HTERT RPE-1 (cell line): ENCODE data around the gene JAZF1.

Experiments used
- in situ Hi-C: fragments of 300-500 bp; cut with MboI; formaldehyde crosslinking; loops from 4 replicates; pipeline ENCODE4 v1.14.3; 2020; ENCODE audit warnings: low sequenced_read_pairs

Gene JAZF1

DNA sequence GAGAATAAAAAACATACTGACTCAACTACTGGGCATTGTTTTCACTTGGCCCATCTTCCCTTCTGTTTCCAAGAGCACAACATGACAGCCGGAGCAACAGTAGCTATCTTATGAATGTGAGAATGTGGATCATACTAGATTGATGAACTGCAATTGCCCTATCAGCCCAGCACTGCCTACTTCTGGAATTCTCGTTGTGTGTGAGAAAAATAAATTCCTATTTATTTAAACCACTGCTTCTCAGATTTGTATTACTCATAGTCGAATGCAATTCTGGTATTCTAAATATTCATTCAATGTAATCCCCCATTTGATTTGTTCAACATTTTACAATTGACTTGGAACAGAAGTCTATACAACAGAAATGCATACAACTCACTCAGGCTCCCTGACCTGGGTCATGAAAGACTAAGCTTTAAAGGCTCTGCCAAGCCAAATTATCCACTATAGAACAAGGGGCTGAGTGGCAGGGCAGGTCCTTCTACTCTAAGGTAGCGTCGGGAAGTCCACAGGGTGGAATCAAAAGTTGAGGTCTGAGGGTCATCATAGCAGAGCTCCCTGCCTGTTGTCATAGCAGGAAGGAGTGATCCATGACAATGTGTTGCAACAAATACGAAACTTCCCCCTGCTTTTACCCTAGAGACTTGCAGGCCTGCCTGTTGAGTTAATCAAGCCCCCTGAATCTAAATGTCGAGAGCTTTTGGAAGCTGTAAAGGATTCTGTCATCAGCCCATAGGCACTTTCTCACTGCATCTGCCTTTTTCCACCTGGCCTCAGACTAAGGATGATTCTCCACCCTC lies 12.4 kb upstream of the JAZF1 start:
- in situ Hi-C loops: no loop called here

DNA sequence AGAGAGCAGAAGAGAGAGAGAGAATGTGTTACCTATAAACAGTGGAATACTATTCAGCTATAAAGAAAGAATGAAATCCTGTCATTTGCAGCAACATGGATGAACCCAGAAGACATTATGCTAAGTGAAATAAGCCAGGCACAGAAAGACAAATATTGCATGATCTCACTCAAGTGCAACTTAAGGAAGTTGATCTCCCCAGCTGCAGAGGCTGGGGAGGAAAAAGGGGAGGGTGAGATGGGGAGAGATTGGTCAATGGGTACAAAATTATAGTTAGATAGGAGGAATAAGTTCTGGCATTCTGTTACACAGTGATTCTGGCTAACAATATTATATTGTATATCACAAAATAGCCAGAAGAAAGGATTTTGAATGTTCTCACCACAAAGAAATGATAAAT lies 11.2 kb upstream of the JAZF1 start:
- in situ Hi-C loops: no loop called here

DNA sequence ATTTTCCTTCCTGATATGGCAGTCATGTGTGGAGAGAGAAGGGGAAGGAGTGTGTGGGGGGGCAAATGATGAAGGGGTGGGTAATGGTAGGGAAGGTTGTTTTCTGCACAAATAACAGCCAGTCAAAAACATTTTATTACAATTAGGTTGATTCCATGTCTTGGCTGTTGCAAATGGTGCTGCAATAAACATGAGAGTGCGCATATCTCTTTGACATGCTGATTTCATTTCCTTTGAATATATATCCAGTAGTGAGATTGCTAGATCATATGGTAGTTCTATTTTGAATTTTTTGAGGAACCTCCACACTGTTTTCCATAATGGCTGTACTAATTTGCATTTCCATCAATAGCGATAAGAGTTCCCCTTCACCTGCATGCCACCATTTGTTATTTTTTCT lies 10.6 kb upstream of the JAZF1 start:
- in situ Hi-C loops: no loop called here

DNA sequence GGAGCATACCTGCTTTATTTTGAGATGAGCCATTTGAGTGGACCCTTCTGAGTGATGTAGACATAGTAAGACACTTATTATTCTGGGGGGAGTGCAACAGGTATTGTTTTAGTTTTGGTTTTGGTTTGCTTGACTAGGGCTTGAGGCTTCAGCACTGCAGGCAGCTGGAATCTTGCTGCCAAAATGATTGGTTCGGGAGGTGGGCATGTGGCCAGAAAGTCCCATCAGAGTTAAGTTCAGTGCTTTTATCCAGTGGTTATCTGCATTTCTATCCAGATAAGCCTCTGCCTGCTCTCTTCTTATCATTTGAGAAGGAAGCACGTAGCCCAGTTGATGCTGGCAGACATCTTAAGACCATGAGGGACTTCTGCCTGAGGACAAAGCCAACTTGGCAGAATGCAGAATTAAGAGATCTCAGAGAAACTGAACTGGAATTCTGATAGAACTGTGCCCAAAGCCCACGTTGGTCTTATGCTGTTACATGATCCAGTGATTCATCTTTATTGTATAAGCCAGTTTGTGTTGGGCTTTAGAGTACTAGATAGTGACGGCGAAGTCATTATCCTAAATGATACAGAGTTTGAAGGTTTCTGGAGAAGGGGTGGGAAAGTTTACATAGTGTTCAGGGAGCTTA lies 9.6 kb upstream of the JAZF1 start:
- in situ Hi-C loops: no loop called here

DNA sequence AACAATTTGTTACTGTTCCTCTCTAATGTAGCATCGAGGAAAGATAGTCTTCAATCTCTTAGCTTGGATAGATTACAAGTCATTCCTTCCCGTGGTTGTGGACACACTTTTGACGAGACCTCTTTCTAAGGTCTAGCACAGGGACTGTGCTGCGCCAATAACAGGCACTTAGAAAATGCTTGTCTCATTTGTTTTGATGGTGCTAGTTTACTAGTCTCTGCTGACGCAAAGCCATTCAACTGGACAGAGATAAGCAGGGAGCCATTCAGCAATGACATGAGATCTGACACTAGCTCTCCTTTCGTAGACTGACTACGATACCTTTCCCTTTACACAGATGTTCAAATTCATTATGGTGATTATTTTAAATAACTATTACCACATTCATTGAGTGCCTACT lies 6.4 kb upstream of the JAZF1 start:
- in situ Hi-C loops: no loop called here

DNA sequence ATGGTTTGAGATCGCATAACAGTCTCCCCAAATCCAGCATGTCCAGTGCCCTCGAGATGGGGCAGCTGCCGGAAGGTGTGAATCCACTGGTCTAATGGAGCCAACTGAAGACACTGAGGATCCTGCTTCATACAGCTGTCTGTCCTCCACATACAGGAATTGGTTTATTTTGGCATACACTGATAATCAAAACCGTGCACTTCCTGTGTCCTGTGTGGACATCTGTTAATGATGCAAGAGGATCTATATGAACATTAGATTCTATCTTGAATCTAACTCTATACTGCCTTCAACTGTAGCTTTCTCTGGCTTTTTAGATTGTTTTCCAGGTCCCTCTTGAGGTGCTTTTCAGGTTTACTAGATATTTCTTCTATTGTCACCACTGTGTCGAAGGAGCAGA lies 3.0 kb upstream of the JAZF1 start:
- in situ Hi-C loops: no loop called here

DNA sequence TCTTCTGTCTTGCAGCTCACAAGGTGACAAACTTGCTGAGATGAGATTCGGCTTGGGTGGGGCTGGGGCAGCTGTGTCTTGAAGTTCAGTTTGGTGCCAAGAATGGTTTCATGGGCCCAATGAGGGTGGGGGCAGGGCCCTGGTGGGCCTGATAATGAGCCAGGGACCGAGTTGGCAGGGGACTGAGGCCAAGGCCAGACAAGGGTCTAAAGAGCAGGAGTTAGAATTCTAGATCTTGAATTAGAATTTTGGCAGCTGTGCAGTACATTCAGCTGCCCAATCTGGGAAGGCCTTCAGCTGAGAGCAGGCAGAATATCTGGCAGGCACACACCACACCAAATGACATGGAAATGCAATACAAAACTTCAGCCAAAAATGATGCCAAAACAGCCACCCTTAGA lies 1.5 kb upstream of the JAZF1 start:
- in situ Hi-C loops: no loop called here

DNA sequence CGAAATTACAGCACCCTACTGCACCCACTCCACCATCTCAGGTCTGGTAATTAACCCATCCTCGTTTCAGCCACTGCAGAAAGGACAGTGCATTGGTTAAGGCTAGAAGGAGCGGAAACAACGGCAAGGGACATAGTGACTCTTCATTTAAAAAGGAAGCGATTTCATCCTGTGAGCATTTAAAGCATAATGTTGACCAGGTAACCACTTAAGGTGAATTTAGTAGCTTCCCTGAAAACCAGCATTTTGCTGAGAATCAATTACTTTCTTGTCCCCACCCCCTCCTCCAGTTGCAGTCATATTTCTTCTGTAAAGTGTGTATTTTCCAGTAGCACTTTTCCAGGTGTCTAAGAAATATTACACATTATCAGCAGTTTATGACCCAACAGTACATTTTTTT lies 821 bp upstream of the JAZF1 start:
- in situ Hi-C loops: no loop called here

DNA sequence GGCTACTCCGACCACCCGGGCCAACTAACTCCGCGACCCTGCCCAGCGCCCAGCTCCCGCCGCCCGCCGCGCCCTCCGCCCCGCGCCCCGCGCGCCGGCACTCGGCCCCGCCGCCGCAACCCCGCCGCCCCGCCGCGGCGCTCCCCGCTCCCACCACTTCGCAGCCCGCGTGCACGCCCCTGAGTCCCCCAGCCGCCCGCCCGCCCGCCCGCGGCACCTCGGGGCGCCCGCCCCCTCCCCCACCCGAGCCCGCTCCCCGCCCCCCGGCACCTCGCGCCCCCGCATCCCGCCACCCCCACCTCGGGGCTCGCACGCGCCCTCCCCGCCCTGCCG lies 598 bp downstream of the JAZF1 start:
- in situ Hi-C loops: no loop called here

DNA sequence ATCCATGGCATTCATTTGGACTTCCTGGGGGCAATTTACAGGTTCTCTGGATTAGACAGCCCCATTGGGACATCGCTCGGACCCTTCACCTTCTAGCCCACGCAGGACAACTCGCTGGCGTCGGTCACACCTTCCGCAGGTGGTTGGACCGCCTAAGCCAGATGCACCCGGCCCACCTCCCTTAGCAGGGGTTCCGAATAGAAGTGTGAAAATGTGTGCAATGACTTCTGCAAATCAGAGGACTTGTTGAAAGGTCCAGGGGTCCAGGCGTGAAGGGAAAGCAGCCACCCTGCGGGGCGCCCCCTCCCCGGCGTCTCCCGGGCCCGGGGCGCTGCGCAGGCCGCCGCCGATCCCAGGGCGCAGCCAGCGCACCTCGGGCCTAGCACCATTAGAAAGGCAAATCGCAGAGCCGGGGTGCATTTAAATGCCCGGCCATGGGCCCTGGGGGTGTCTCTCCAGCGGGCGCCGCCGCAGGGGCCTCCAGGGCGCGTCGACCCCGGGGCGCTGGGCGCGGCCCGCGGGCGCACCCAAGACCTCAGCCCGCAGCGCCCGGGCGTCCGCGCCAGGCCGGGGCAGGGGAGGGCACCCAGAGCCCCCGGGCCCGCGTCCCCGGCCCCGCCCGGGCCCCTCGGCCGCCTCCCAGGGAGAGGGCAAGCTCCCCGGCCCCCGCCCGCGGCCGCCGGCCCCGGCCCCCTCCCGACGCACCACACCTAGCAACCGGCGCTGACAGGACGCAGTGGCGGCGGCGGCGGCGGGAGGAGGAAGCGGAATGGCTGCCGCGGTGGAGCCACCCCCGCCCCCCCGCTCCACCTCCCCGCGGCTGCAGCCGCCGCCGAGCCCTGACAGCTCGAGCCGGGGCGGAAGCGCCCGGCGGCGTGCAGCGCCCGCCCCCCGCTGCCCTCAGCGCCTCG lies 1.2 kb downstream of the JAZF1 start:
- in situ Hi-C loops: no loop called here

DNA sequence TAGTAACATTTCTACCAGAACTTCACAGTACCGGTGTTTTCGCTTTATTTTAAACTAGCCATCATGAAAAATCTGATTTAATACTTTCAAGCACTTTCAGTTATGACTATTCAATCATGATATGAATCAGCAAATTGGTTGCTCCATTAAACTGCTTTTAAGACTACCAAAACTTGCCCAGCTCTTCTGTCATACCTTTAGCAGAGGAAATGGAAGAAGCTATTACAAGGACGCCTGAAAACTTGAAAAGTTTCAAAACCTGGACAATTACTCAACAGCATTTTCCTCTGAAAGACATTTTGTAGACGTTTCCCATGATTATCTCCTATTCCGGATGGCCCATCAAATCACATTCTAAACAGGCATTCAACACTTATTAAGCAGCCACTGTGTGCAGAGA lies 2.0 kb downstream of the JAZF1 start:
- in situ Hi-C loops: no loop called here

DNA sequence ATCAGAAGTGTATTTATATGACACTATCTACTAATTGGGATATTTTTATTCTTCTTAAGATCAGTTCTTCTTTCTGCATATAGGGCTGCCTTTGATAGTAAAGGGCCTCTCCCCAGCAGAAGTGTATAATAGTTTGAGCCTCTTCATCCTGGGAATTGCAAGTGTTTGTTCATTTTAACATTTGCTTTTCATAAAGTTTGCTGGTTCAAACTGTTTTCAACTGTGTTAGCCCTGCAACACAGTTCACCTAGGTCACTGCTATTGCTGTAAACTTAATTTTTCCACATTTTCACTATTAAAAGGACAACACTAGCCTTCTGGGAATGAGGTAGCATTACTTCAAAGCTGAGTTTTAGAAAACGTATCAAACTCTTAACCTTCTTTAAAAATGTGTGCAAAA lies 2.8 kb downstream of the JAZF1 start:
- in situ Hi-C loops: no loop called here

DNA sequence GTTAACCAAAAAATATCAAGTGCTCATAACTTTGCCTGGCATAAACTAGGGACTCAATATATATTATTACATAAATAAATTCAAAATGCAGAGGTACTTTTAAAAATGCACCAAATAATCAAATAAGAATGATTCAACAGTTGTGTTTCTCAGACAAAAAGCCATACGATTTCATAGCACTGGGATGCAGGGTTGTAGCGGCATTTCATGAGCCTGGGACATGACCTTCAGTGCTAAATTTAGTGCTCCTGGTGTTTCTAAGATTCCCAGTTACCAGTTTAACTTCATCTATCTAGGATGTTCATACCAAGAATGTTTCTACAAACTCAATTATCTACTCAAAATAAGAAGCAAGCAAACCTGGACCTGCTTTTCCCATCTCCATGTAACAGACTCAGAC lies 4.0 kb downstream of the JAZF1 start:
- in situ Hi-C loops: no loop called here

DNA sequence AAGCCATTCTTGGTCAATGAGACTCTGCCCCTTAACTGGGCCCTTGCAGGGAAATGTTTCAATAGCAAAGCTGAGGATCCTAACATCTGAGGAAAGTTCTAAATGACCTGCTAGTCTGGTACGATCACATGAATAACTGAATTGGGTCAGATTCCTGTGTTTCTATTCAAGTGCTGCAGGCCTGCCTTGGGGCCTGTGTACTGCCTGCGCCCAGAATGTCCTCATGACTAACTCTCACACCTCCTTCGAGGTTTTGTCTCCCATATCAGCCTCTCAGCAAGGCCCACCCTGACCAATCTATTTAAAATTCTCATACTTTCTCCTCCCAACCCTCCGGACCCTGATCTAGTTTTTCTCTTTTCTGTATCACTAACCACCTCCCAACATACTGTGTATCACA lies 4.4 kb downstream of the JAZF1 start:
- in situ Hi-C loops: no loop called here

DNA sequence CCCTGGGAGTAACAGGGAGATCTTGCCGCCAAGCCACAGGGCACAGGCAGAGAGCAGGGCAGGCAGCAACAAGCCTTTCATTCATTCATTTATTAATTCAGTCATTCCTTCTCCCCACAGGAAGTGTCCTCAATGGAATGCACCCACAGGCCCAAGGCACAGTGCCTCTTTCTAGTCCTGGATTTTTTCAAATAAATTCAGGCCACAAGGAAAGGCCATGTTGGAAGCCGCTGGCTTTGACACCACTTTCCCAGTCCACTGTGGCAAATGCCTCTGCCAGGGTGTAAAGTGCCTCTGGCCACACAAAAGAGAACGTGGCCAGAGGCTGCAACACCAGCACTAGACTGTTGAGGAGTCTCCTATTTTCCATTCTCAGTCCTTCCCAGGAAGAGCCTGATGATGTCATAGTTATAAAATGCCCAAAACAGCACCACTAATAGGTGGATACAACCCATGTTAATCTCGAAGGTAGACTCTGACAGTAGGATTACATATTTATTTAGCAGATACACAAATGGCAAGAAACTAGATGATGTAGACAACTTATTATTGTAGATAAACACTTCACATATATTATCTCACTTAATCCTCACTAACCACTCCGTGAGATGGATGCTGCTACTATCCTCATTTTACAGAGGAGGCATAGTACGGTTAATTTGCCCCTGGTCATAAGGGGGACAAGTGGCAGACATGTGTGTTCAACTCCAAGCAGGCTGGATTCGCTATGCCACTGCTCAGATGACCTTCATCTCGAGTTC lies 5.5 kb downstream of the JAZF1 start:
- in situ Hi-C loops: no loop called here

DNA sequence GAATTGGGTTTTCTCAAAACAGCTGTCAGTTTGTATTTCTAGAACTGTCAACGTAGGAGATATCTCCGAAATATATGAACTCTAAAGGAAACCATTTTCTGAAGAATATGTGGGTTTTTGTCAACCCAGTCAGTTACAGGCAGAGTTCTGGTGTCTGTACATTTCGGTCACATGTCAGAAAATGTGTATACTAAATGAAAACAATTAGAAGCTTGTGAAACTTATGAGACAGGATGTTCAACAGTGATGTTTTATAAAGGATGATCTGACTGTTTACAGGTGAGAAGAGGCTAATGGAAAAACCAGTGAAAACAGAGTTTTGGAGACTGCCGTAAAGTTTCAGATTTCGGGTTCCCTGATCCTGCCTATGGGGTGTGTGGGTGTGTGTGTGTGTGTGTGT lies 6.2 kb downstream of the JAZF1 start:
- in situ Hi-C loops: no loop called here

DNA sequence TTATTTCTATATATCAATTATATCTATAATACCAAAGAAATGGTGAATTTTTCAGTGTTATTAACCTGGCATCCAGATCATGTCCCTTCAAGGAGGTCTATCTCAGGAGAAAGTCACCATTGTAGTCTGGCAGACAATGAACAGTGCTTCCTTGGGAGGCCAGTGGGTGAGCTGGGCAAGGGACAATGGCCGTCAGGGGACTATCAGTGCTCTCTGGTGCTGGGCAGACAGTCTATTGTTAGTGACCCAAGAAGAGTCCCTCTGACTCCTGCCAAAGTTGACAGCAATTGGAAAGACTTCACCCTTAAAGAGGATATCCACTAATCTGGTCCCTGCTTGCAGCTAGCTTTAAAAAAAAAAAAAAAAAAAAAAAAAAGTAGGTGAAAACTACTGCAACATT lies 7.1 kb downstream of the JAZF1 start:
- in situ Hi-C loops: no loop called here

DNA sequence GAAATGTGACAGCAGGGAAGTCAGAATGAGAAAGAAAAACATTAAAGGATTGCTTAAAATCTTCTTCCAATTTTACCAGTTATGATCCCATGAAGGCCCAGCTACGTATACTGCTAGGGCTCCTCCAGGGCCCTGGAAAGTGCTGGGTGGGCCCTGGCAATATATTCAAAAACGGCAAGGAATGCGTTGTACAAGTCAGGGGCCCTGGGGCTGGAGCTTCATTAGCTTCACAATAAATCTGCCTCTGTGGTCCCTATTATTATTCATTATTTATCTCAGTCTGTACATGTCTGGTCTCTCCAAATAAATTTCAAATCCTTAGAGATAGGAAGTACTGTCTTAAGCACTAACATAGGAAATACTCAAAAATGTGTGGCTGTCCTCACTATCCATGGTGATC lies 7.6 kb downstream of the JAZF1 start:
- in situ Hi-C loops: no loop called here

DNA sequence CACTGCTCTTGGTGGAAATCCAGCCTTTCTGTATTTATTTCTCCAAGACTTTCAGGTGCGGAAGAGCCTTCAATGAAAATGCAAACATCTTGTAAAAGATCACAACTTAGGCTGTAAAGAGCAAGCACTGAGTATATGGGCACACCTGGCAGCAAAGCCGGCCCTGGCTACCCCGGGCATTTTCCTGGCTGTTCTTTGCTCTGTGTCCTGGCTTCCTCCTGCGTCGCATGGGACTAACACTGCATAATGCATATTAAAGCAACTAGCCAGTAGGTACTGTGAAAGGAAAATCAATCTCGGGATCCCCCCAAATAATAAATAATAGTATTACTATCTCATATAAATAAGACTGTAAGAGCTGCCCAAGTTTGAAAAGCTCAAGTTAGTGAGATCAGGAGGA lies 9.9 kb downstream of the JAZF1 start:
- in situ Hi-C loops: no loop called here

DNA sequence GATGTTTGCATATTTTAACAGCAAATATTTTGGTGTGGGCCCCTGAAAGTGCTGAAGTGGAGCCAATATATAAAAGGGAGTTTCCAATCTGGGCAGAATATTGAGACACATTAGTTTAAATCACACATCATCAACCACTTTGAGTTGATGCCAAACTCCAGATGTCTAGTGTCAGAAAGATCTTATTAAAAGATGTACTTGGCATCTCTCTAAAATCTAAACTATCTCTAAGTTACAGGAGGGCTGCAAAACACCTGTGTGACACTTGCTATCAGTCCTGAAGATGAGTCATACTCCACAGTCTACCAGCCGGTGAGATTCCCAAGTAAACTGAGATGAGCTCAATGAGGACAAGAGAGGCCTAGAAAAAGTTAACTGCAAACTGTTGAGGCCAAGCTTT lies 11.4 kb downstream of the JAZF1 start:
- in situ Hi-C loops: no loop called here
